GM18502 (cell line): ENCODE data around the gene GALK2.

Experiments used
- ATAC-seq: cut with Tn5 transposase; IDR thresholded peaks from one replicate; pipeline ENCODE4 v1.9.1; 2021; ENCODE audit warnings: mild to moderate bottlenecking; ENCODE audit not compliant: unreplicated experiment, poor library complexity

GALK2 gene

GRCh38 chr15:49273734-49274318 is 103.8 kb downstream of the GALK2 start:
- ATAC-seq = no peak

- ATAC-seq = no peak
Observed at GRCh38 chr15:49278751-49279150, 108.7 kb downstream of the GALK2 start.

- no peak for ATAC-seq
Observed at GRCh38 chr15:49279521-49280456, 109.7 kb downstream of the GALK2 start.

- ATAC-seq = no peak
Observed at GRCh38 chr15:49282366-49282765, 112.3 kb downstream of the GALK2 start.

GRCh38 chr15:49286649-49287404 is 116.8 kb downstream of the GALK2 start:
- ATAC-seq = no peak

- ATAC-seq = no peak
Observed at GRCh38 chr15:49287481-49287880, 117.4 kb downstream of the GALK2 start.

- no peak for ATAC-seq
Observed at GRCh38 chr15:49288391-49288790, 118.3 kb downstream of the GALK2 start.

GRCh38 chr15:49290191-49290590 is 120.1 kb downstream of the GALK2 start:
- no peak for ATAC-seq

- no peak for ATAC-seq
Observed at GRCh38 chr15:49293941-49294340, 123.9 kb downstream of the GALK2 start.

GRCh38 chr15:49296258-49296657 is 126.2 kb downstream of the GALK2 start:
- no peak for ATAC-seq

GRCh38 chr15:49297584-49297983 is 127.5 kb downstream of the GALK2 start:
- ATAC-seq = no peak

- ATAC-seq = no peak
Observed at GRCh38 chr15:49300856-49301255, 130.8 kb downstream of the GALK2 start.

- ATAC-seq = no peak
Observed at GRCh38 chr15:49301562-49301961, 131.5 kb downstream of the GALK2 start.

GRCh38 chr15:49303003-49303402 is 133.0 kb downstream of the GALK2 start:
- ATAC-seq = no peak

GRCh38 chr15:49306551-49306950 is 136.5 kb downstream of the GALK2 start:
- no peak for ATAC-seq

GRCh38 chr15:49308686-49309085 is 138.6 kb downstream of the GALK2 start:
- ATAC-seq = no peak

- no peak for ATAC-seq
Observed at GRCh38 chr15:49309889-49310288, 139.8 kb downstream of the GALK2 start.

GRCh38 chr15:49313650-49314049 is 143.6 kb downstream of the GALK2 start:
- ATAC-seq = no peak

- no peak for ATAC-seq
Observed at GRCh38 chr15:49314716-49315115, 144.7 kb downstream of the GALK2 start.

- ATAC-seq = no peak
Observed at GRCh38 chr15:49315391-49315823, 145.4 kb downstream of the GALK2 start.

- no peak for ATAC-seq
Observed at GRCh38 chr15:49320351-49320750, 150.3 kb downstream of the GALK2 start.
